Measurements from ENCODE around the gene BNC2. TPM values are rescaled to one million over a fixed set of nuclear protein-coding genes. Genes with fewer than 3 reads are reported as not detected.

BNC2 gene
- total RNA-seq, 1 experiment from 2014 or later = 43.6 TPM

- Histone ChIP-seq H3K79me2 (ENCODE audit: insufficient read depth, low read length) (no peaks in the 10 kb centered on the region), H2BK120ac (ENCODE audit: low read depth, low read length, poor library complexity, severe bottlenecking) (no peak overlapping the region), H3K18ac (ENCODE audit: insufficient read length, low read depth, low read length) (no peak overlapping the region), H3T11ph (ENCODE audit: low read length) (no peak overlapping the region), H2BK12ac (ENCODE audit: insufficient read length, low read depth, low read length) (no peak overlapping the region), H3K4me1 (ENCODE audit: insufficient read depth, low read length) (no peaks in the 10 kb centered on the region), H4K91ac (ENCODE audit: insufficient read length, low read depth, low read length) (no peak overlapping the region), H2BK15ac (ENCODE audit: low read depth, low read length) (no peak overlapping the region), H3K9ac (ENCODE audit: extremely low read depth, insufficient read length, low read length) (no peak overlapping the region), H3K79me1 (ENCODE audit: insufficient read depth, low read depth, low read length, poor library complexity, severe bottlenecking) (no peaks in the 10 kb centered on the region), H3K14ac (ENCODE audit: insufficient read depth, low read length) (no peak overlapping the region), H3K27ac (ENCODE audit: insufficient read length, low read depth, low read length) (no peak overlapping the region), H3K23ac (ENCODE audit: insufficient read length, low read depth, low read length) (no peak overlapping the region), H3K23me2 (ENCODE audit: insufficient read length, low read depth, low read length, poor library complexity, severe bottlenecking) (no peaks in the 10 kb centered on the region), H3K27me3 (ENCODE audit: insufficient read depth, low read length) (no peaks in the 10 kb centered on the region), H3K56ac (ENCODE audit: insufficient read length, low read depth, low read length) (no peak overlapping the region), H3K4me2 (ENCODE audit: insufficient read depth, insufficient read length, low read length) (no peak overlapping the region), H3K9me3 (ENCODE audit: control insufficient read depth, low read depth, low read length) (no peaks in the 10 kb centered on the region), H4K5ac (ENCODE audit: insufficient read length, low read depth, low read length) (no peak overlapping the region), H2BK20ac (ENCODE audit: low read depth, low read length, poor library complexity, severe bottlenecking) (no peak overlapping the region), H2BK5ac (ENCODE audit: insufficient read length, low read length) (no peak overlapping the region), H4K20me1 (ENCODE audit: control insufficient read depth, insufficient read depth, insufficient read length) (no peaks in the 10 kb centered on the region), H4K8ac (replicated peaks; ENCODE audit: insufficient read length, low read depth, low read length) (no peak overlapping the region), H2AFZ (ENCODE audit: low read length) (no peak overlapping the region), H3K4ac (ENCODE audit: low read depth, low read length) (no peak overlapping the region), H2AK5ac (ENCODE audit: insufficient read length, low read length) (no peak overlapping the region)
- WGBS (ENCODE audit: extremely low coverage, insufficient read length, low lambda C conversion rate) = no CpG with 5 or more reads among the region's 7 CpGs
- DNase-seq = no peak
- no peak overlapping the region for H3K4me3 Mint-ChIP-seq
- peaks cover 15 to 21% of the 10 kb centered on the region in 2 experiments for H3K4me1 Mint-ChIP-seq
- H3K9me3 Mint-ChIP-seq = peaks cover 8% of the 10 kb centered on the region in 2 experiments
- no peak overlapping the region for H3K27ac Mint-ChIP-seq
- TF ChIP-seq CTCF (conservative IDR thresholded peaks at IDR 0.05) = no peak
- peaks cover 10 to 37% (median 25%) of the 10 kb centered on the region in 3 experiments for H3K36me3 Mint-ChIP-seq (ENCODE audit: insufficient read depth in 1 of 3, low read depth in 3 of 3)
- no peaks in the 10 kb centered on the region for H3K27me3 Mint-ChIP-seq (ENCODE audit: low read depth)
Observed at GRCh38 chr9:16475996-16476395, 394.5 kb downstream of the BNC2 start.

Data from H9 (cell line).